Fibroblast of lung (primary cell): Measurements from ENCODE around the gene TMEM132C.

Experiments
- CTCF ChIP-seq, 2 donors: IDR thresholded peaks in 1 of 2; conservative IDR thresholded peaks in 1 of 2; 1 replicate in 1 of 2; 2 replicates in 1 of 2; pipeline ENCODE4 v1.5.1; 2011 to 2012; ENCODE audit warnings: low read length in 2 of 2, control low read depth in 1 of 2, inconsistent platforms in 1 of 2, low read depth in 1 of 2, mild to moderate bottlenecking in 1 of 2
- EZH2 ChIP-seq: IDR thresholded peaks from 2 replicates; pipeline ENCODE4 v1.5.1; 2012; ENCODE audit warnings: low read length, control low read depth, mild to moderate bottlenecking; ENCODE audit errors: missing control alignments

- TF ChIP-seq CTCF (conservative IDR thresholded peaks at IDR 0.05 in 1 of 2, IDR thresholded peaks at IDR 0.05 in 1 of 2; ENCODE audit: low read depth in 1 of 2, low read length in 2 of 2), result no peak
- no peak for TF ChIP-seq EZH2
These were observed 200.9 kb downstream of the TMEM132C start for GRCh38 chr12:128467882-128468281.
